Hippocampal formation (tissue), 2 donors: ENCODE measurements around the gene CIROP.

ENCODE experiments used
- DNase-seq, 2 donors: peaks; one replicate each; lab custom pipeline; 2025; lab: John Stamatoyannopoulos, UW

Gene CIROP

GRCh38 chr14:23093991-23094665 is 10.7 kb downstream of the CIROP start:
- DNase-seq = no peak

DNA sequence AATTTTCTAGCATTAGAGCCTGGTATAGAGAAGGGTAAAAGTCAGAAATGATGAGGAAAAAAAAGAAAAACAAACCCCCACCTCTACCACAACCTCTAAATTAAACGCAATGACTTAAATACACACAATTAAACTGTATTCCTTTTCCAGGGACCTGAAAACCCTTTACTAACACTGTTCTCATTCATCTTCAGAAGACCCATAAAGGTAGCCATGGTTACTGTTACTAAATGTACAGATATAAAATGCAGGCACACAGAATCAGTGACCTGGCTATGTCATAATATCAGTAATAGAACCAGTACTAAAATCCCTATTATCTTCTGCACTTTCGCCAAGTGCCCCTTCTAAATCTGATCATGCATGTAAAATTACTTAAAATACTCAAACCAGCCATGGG is 11.3 kb downstream of the CIROP start:
- DNase-seq = no peak

GRCh38 chr14:23093104-23093503 is 11.7 kb downstream of the CIROP start:
- DNase-seq = no peak

DNA sequence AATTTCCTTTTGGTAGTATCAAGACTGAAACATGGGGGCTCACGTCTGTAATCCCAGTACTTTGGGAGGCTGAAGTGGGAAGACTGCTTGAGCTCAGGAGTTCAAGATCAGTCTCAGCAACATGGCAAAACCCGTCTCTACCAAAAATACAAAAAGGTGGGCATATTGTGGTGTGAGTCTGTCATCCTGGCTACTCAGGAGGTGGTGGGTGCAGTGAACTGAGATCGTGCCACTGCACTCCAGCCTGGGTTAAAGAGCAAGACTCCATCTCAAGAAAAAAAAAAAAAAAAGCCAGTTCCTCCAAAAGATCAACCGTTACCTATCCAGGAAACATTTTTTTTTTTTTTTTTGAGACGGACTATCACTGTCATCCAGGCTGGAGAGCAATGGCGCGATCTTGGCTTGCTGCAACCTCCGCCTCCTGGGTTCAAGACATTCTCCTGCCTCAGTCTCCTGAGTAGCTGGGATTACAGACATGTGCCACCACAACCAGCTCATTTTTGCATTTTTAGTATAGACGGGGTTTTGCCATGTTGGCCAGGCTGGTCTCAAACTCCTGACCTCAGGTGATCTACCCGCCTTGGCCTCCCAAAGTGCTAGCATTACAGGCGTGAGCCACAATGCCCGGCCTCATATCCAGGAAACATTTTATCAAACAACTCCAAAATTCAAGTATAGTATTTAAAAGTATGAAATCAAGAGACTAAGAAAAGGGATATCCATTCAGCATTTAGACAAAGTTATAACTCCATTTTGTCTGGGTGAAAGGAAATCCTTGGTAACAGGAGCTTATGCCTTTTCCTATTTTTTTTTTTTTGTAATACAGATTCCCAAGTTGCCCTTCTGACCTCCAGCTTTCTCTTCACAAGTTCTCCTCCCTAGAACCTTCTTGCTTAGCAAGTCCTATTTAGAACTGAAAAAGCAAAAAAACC is 13.2 kb downstream of the CIROP start:
- DNase-seq = no peak

- DNase-seq = no peak
These were observed 14.5 kb downstream of the CIROP start for GRCh38 chr14:23090254-23090636.

DNA sequence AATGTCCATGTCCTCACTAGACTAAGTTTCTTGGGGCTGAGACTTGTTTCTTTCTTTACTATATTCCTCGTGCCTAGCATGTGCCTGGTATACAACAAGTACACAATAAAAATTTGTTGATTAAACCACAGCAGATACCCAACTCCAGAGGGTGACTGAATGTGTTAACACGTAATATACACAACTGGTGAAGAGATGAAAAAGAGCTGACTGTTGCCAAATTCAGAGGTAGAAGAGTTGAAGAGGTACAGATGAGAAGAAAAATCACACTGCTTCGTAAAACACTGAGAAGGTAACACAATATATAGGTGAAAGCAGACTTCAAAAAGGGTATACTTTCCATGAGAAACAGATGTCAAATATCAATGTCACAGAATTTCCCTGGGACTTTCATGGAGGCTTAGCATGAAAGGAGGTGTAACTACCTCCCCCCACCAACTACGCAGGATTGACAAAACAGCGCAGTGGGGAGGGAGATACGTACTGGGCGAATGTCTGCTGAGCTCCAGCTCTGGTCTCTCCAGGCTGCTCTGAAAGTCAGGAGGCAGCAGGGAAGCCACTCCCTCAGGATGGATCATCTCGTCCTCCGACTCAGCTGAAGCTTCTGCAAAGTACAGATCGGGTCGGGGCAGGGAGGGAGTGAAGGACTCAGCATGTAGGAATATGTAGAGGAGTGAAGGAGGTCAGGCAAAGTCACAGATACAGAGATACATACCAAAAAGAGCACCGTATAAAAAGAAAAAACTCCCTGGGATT is 15.1 kb downstream of the CIROP start:
- DNase-seq = no peak

GRCh38 chr14:23086565-23086964 is 18.2 kb downstream of the CIROP start:
- no peak for DNase-seq

GRCh38 chr14:23085458-23085857 is 19.3 kb downstream of the CIROP start:
- no peak for DNase-seq

DNA sequence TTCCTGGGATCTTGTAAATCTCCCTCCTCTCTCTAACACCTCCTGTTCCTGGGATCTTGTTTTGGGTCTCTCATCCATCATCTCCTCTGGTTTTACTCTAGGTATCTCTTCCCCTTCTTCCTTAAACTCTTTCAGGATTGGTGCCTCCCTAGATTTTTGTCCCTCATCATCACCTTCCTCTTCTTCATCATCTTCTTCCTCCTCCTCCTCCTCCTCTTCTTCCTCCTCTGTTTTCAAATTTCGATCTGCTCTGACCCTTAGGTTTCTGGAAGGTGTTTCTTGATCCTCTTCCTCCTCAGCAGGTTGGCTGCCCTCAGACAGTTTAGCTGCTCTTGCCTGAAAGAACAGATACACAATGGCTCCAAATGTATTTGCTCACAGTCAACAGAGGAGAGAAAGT is 24.3 kb downstream of the CIROP start:
- DNase-seq = no peak

DNA sequence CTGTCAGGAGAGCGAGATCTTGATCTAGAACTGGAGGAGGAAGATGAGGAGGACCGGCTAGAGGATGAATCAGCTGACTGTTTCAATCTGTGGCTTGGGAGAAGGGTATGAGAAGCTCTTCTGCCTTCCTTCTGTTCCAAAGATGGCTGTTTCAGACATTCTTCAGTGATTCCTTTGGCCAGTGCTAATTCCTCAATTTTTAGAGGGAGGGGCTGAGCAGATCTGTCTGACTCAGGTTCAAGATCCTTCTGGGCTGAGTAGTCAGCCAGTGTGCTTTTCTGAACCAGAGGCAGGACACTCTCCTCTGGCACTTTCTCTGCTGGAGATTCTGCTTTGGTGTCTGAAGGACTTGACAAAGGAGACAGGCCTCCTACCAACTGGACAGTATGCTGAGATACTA is 25.1 kb downstream of the CIROP start:
- no peak for DNase-seq

- no peak for DNase-seq
These were observed 26.1 kb downstream of the CIROP start for GRCh38 chr14:23078692-23079116.

GRCh38 chr14:23077962-23078361 is 26.8 kb downstream of the CIROP start:
- DNase-seq = no peak

- DNase-seq = no peak
These were observed 27.9 kb downstream of the CIROP start for GRCh38 chr14:23076785-23077408.

- no peak for DNase-seq
These were observed 29.9 kb downstream of the CIROP start for GRCh38 chr14:23074906-23075305.

DNA sequence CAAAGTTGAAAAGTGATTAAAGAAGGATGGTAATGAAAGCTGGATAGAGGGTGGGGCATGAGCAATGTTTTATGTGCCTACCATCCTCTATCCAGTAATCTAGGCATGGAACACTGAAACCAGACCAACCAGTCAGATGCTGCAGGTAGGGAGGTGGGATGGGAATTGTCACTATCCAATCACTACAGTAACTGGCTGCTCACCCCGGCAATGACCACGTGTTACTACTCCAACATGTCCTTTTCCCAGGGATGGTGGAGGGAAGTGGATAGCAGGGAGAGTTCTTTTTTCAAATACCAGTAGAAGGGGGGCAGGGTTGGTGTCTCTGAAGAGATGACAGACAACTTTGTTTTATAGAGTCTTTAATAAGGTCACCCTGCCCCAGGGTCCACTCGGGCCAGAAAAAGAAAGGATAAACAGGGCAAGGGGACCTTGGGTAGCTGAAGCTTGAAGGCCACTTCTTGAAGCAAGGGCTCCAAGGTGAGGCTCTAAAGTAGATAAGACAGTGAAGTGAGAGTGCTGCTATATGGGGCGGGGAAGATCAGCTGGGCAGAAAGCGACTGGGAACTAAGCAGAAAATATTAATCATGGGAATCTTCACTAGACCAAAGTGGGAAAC is 32.8 kb downstream of the CIROP start:
- DNase-seq = no peak

DNA sequence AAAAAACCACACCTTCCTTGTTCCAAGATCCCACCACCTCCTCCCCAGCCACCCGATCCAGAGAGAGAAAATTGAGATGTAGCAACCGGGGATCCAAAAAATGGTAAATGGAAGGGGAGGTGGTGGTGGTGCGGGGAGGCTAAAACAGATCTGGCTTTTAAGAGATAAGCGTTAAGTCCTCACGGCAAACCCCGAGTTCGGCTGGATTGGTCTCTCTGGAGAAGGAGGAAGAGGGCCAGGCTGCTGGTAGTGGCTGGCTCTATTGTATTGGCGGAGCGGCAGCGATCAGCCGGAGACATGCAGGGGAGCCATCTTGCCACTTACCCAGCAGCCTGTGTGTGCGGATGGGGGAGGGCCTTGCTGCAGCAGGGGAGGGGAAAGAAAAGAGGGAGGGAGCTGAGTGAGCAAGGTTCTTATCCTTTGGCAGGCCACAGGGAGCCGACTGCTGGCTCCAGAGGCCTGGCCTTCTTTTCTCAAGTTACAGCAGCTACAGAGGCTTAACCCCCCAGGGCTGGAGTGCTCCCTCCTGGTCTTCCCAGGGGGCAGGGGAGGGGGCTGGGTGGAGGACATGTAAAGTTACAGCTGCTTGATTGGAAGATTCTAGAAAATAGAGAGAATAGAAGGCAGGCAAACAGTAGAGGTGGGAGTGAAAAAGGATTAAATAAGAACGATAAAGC is 33.4 kb downstream of the CIROP start:
- DNase-seq = no peak

DNA sequence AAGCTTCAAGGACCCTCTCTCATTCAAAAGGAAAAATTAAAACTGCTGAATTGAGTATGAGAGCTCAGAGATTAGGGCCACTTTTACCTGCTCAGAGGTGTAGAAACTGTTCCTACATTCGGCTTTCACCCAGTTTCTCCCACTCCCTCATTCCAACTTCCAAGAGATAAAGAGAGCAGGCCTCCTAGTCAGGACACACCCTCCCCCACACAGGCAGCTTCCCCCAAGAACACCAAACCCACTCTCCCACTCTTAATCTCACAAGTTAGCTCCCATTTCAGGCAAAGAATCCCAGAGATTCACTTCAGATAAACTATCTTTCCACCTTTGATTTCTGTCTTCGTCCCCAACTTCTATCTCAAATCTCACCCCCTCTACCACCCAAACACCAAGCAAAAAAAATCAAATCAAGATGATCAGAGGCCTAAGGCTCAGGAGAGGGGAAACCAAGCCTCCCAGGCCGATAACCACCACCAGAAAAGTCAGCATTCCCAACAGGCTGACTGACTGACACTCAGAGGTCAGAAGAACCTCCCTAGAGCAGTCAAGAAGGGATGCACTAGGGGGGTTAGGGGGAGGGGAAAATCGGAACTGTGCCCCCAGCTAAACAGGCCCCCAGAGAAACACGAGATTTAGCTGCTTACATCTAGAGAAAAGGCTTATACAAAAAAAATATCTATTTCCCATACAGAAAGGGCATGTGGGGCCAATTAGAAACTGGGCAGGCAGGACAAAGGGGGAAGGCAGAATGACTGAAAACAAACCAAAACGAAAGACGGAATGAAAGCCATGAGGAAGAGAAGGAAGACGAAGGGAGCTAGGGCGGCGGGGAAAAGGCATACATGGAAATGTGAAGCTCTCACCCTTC is 34.3 kb downstream of the CIROP start:
- no peak for DNase-seq

GRCh38 chr14:23069413-23069806 is 35.4 kb downstream of the CIROP start:
- no peak for DNase-seq

DNA sequence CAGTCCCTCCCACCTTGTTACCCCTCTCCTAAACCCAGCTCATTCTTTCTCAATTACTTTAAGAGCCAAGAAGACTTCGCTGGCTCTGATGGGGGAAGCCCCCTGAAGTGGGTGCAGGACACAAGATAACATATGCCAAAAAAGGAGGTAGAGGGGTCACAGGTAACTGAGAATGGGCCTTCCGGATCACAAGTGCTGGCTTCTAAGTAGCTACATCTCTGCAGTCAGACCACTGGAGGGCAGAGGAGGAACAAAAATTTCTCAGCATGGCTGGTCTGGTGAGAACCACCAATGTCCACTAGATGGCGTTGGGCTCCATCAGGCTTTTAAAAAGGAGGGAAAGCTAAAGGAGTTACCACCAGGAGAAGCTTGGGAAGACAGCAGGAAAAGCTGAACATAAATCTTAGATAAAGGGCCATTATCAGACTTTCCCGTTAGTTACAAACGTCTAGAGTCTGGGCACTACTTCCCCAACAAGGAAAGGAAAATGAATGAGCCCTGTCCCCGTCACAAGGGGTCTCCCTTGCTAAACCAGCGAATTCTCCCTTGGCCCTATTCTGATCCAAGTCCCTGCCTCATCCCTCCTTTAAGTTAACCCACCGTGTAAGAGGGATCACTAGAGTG is 35.9 kb downstream of the CIROP start:
- no peak for DNase-seq
